Stomach (tissue), 9 donors: ENCODE results near the gene MYZAP. TPM values are rescaled to one million over a fixed set of nuclear protein-coding genes. Genes with fewer than 3 reads are reported as not detected.

Experiments
- DNase-seq, 2 donors: peaks; one replicate each; pipeline versions ENCODE4 v3.0.0 to v3.0.0-alpha.2; 2013 to 2019
- H3K27ac ChIP-seq, 5 donors: fragments of 200-600 bp in 4 of 5; sonication (generic) in 4 of 5; one replicate each; pipeline ENCODE4 v1.5.1; 2013 to 2019; ENCODE audit warnings: mild to moderate bottlenecking in 1 of 5, moderate library complexity in 1 of 5
- H3K27me3 ChIP-seq, 3 donors: fragments of 200-600 bp; sonication (generic); one replicate each; pipeline ENCODE4 v1.5.1; 2017 to 2019; ENCODE audit warnings: mixed run types in 1 of 3
- H3K36me3 ChIP-seq, 4 donors: fragments of 200-600 bp; sonication (generic); 1 replicate in 3 of 4; 2 replicates in 1 of 4; pipeline ENCODE4 v1.5.1; 2016 to 2019
- H3K4me1 ChIP-seq, 4 donors: fragments of 200-600 bp; sonication (generic); one replicate each; pipeline ENCODE4 v1.5.1; 2016 to 2019
- H3K4me3 ChIP-seq, 4 donors: fragments of 200-600 bp; sonication (generic) in 3 of 4; one replicate each; pipeline ENCODE4 v1.5.1; 2016 to 2019; ENCODE audit warnings: mild to moderate bottlenecking in 1 of 4
- H3K9me3 ChIP-seq, 4 donors: fragments of 200-600 bp; sonication (generic); one replicate each; pipeline ENCODE4 v1.5.1; 2016 to 2019
- EP300 ChIP-seq: sonication (generic); formaldehyde crosslinking; IDR thresholded peaks from one replicate; pipeline ENCODE4 v1.6.1; 2017; ENCODE audit warnings: antibody characterized with exemption
- POLR2A ChIP-seq, 4 donors: fragments of 450-650 bp; IDR thresholded peaks; one replicate each; pipeline ENCODE4 v1.6.1; 2016; ENCODE audit warnings: antibody characterized with exemption in 4 of 4, control low read depth in 2 of 4, mild to moderate bottlenecking in 1 of 4, moderate library complexity in 1 of 4
- POLR2AphosphoS5 ChIP-seq, 3 donors: sonication (generic); formaldehyde crosslinking; IDR thresholded peaks; one replicate each; pipeline ENCODE4 v1.6.1; 2016; ENCODE audit warnings: antibody characterized with exemption in 3 of 3
- WGBS, 5 donors: extraction: QIAGEN DNeasy Blood & Tissue Kit in 3 of 5; methylation state at CpG; one replicate each; pipeline versions ENCODE4 v1.1.5 to v1.1.7; 2013 to 2018; 5-methylcytosine and 5-hydroxymethylcytosine counted together
- intact Hi-C: fragments of 100-400 bp; cut with DNase I; formaldehyde crosslinking; loops from one replicate; pipeline ENCODE4 v1.15.1; 2023; ENCODE audit warnings: low total_unique reads
- polyA plus RNA-seq, 3 donors: library from polyadenylated mRNA; stranded (reverse); fragments of 200-250 nt; gene quantifications; one replicate each; pipeline ENCODE4 v1.2.3, GENCODE V29; 2013
- total RNA-seq, 5 donors: library from RNA; depleted of rRNA; stranded (reverse); fragments of >200 nt; gene quantifications; one replicate each; pipeline versions ENCODE4 v1.1.0 to v1.2.3, GENCODE V29; 2014 to 2016
- TF ChIP-seq, protein P1 (sequence below), 7 experiments: fragments of 450-650 bp in 4 of 7; fragments of 200-600 bp in 3 of 7; sonication (generic) in 3 of 7; IDR thresholded peaks; one replicate each; pipeline ENCODE4 v1.5.1; 2016 to 2019; ENCODE audit warnings: antibody characterized with exemption in 7 of 7, control low read depth in 2 of 7, mild to moderate bottlenecking in 1 of 7
- donor health status: healthy with polysubstance abuse.
- donor health status: Bipolar disorder and iron deficiency.
- donor health status: healthy.

Gene MYZAP
- total and polyA plus RNA-seq, 8 donors: 9.4 to 59.8 (median 20.9) TPM; not detected in 1

- Histone ChIP-seq H3K36me3 (no peaks in the 10 kb centered on the region), H3K27me3 (no peaks in the 10 kb centered on the region), H3K9me3 (no peaks in the 10 kb centered on the region), H3K4me3 (no peak overlapping the region), H3K4me1 (peaks cover 6 to 26% (median 18%) of the 10 kb centered on the region in 4 donors), H3K27ac (peak overlapping the region in 4 of 5 donors; percentile 4 to 37 (median 32))
- 32 to 42% (median 36%) methylated on average over 9 of the region's 9 CpGs for WGBS, 5 donors
- intact Hi-C loops: loop anchor here (10.0 kb wide), 1 partner anchor 54 kb away; no protein-coding TSS in a partner anchor
- DNase-seq: peak; percentile 87 to 92
- no peak for TF ChIP-seq EP300
- TF ChIP-seq POLR2AphosphoS5 (IDR thresholded peaks at IDR 0.05): peak in 2 of 3 donors; percentile 42 to 52
- TF ChIP-seq, protein P1, sequence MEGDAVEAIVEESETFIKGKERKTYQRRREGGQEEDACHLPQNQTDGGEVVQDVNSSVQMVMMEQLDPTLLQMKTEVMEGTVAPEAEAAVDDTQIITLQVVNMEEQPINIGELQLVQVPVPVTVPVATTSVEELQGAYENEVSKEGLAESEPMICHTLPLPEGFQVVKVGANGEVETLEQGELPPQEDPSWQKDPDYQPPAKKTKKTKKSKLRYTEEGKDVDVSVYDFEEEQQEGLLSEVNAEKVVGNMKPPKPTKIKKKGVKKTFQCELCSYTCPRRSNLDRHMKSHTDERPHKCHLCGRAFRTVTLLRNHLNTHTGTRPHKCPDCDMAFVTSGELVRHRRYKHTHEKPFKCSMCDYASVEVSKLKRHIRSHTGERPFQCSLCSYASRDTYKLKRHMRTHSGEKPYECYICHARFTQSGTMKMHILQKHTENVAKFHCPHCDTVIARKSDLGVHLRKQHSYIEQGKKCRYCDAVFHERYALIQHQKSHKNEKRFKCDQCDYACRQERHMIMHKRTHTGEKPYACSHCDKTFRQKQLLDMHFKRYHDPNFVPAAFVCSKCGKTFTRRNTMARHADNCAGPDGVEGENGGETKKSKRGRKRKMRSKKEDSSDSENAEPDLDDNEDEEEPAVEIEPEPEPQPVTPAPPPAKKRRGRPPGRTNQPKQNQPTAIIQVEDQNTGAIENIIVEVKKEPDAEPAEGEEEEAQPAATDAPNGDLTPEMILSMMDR (IDR thresholded peaks at IDR 0.05): peak in 6 of 7 experiments; percentile 46 to 94 (median 88)
Measured at GRCh38 chr15:57561041-57561711, 30.5 kb upstream of the MYZAP start.

- H3K27me3 ChIP-seq: no peaks in the 10 kb centered on the region
- H3K36me3 ChIP-seq: no peaks in the 10 kb centered on the region
- intact Hi-C loops: loop anchor here (10.0 kb wide), 1 partner anchor 53 kb away; no protein-coding TSS in a partner anchor
- peaks cover 6 to 32% (median 21%) of the 10 kb centered on the region in 4 donors for H3K4me1 ChIP-seq
- TF ChIP-seq EP300 (no peak), POLR2AphosphoS5 (IDR thresholded peaks at IDR 0.05) (peak in 1 of 3 donors; percentile 38)
- H3K27ac ChIP-seq: peak overlapping the region in 1 of 5 donors; percentile 4
- WGBS, 5 donors: 72 to 81% (median 80%) methylated on average over 11 of the region's 11 CpGs
- H3K4me3 ChIP-seq: no peak overlapping the region
- peak in 1 of 2 donors; percentile 56 for DNase-seq
- no peaks in the 10 kb centered on the region for H3K9me3 ChIP-seq
Measured at GRCh38 chr15:57562196-57562769, 29.4 kb upstream of the MYZAP start.

DNA sequence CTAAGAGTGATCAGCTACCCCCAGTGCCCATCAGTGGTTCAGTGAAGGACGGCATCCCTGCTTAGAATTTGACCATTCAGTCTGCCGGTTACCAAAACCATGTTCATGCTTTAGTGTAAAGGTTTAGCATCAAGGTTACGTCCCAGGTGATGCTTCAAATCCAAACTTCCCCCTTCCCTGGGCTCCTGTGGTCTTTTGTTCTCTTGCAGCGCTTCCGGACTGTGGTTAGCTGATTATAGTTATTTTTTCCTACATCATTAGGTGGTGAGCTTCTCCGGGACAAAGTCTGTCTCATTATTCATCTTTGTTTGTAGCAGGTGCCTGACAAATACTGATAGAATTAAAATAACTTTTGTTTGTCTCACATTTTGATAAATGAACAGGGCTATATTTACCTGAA, 28.3 kb upstream of the MYZAP start:
- Histone ChIP-seq H3K36me3 (no peaks in the 10 kb centered on the region), H3K4me3 (no peak overlapping the region), H3K27ac (no peak overlapping the region), H3K4me1 (peaks cover 6 to 34% (median 21%) of the 10 kb centered on the region in 4 donors), H3K9me3 (no peaks in the 10 kb centered on the region), H3K27me3 (no peaks in the 10 kb centered on the region)
- TF ChIP-seq POLR2AphosphoS5 (IDR thresholded peaks at IDR 0.05) (no peak), EP300 (no peak), POLR2A (IDR thresholded peaks at IDR 0.05) (no peak)
- TF ChIP-seq, protein P1 (IDR thresholded peaks at IDR 0.05): no peak
- DNase-seq: no peak
- 62 to 84% (median 77%) methylated on average over 6 of the region's 6 CpGs for WGBS, 5 donors
- intact Hi-C loops: loop anchor here (10.0 kb wide), 1 partner anchor 51 kb away; no protein-coding TSS in a partner anchor

- peak overlapping the region in 1 of 5 donors; percentile 6 for H3K27ac ChIP-seq
- intact Hi-C loops: loop anchor here (10.0 kb wide), 1 partner anchor 49 kb away; no protein-coding TSS in a partner anchor
- 19 to 42% (median 34%) methylated on average over 10 of the region's 10 CpGs for WGBS, 5 donors
- peaks cover 2 to 28% (median 16%) of the 10 kb centered on the region in 4 donors for H3K4me1 ChIP-seq
- DNase-seq: peak in 1 of 2 donors; percentile 74
- no peak overlapping the region for H3K4me3 ChIP-seq
- H3K27me3 ChIP-seq: no peaks in the 10 kb centered on the region
- no peaks in the 10 kb centered on the region for H3K36me3 ChIP-seq
- TF ChIP-seq POLR2AphosphoS5 (IDR thresholded peaks at IDR 0.05): no peak
- no peak for TF ChIP-seq EP300
- TF ChIP-seq POLR2A (IDR thresholded peaks at IDR 0.05): no peak
- TF ChIP-seq, protein P1 (IDR thresholded peaks at IDR 0.05): no peak
- H3K9me3 ChIP-seq: no peaks in the 10 kb centered on the region
Measured at GRCh38 chr15:57565311-57565710, 26.4 kb upstream of the MYZAP start.
